Embryonic facial prominence (tissue), 1 donor: ENCODE results near the gene DDN.

Experiments
- DNase-seq: peaks from one replicate; pipeline ENCODE4 v3.0.0-alpha.2; 2016; ENCODE audit errors: extremely low spot score

Gene DDN

DNA sequence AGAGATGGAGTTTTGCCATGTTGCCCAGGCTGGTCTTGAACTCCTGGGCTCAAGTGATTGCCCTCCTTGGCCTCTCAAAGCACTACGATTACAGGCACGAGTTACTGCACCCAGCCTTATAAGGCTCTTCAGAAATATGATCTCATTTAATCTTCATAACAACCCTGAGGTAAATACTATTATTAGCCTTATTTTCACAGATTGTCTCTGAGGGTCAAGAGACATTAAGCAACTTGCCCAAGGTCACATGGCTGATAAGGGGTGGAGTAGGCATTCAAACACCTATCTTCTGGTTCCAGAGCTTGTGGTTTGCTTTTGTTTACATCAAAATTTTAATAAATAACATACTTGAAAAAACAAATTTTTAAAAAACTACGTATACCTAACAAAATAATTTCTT, 14.3 kb upstream of the DDN start:
- DNase-seq, result no peak

- DNase-seq, result no peak
These were observed 13.6 kb upstream of the DDN start for GRCh38 chr12:49012739-49013138.

DNA sequence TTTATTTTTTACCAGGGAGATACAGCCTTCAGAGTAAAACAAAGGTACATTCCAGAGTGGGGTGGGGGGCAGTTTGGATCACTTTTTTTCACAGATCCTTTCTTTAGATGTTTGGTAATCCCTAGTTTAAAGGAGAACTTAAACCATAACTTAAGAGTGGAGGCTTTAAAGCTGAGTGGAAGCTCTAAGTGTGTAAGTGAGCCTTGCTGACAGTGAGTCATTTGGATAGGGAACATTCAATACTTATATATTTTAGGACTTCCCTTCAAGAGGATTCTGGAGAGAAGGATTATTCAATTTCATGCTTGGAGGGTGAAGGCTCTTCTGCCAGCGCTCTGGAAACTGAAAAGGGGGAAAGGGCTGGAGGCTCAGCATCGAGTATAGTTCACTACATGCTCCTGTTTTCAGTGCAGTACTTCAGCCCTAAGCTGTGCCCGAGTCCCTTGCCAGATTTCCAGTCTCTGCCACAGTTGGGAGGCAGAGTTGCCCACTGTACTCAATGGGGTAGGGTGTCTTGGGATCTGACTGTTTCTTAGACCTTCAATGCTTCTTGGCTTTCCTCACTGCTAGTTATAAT, 11.0 kb upstream of the DDN start:
- no peak for DNase-seq

- no peak for DNase-seq
These were observed 9.8 kb upstream of the DDN start for GRCh38 chr12:49008943-49009342.

DNA sequence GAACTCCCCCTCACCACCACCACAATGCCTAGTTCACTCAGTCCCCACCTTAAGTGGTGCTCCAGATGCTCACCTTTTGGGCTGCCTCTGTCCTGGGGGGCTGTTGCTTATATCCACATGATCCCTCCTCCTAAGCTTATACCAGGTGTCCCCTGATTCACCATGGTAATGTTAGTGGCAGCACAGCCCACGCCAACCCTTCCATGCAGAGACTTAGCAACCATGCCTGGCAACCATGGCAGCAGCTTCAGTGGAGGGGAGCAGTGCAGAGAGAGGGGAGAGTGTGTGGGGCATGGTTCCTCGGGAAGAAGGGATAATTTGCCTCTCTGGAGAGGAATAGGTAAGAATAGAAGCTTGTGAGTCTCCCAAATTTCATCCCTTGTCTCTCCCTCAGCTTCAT, 1.2 kb upstream of the DDN start:
- no peak for DNase-seq

DNA sequence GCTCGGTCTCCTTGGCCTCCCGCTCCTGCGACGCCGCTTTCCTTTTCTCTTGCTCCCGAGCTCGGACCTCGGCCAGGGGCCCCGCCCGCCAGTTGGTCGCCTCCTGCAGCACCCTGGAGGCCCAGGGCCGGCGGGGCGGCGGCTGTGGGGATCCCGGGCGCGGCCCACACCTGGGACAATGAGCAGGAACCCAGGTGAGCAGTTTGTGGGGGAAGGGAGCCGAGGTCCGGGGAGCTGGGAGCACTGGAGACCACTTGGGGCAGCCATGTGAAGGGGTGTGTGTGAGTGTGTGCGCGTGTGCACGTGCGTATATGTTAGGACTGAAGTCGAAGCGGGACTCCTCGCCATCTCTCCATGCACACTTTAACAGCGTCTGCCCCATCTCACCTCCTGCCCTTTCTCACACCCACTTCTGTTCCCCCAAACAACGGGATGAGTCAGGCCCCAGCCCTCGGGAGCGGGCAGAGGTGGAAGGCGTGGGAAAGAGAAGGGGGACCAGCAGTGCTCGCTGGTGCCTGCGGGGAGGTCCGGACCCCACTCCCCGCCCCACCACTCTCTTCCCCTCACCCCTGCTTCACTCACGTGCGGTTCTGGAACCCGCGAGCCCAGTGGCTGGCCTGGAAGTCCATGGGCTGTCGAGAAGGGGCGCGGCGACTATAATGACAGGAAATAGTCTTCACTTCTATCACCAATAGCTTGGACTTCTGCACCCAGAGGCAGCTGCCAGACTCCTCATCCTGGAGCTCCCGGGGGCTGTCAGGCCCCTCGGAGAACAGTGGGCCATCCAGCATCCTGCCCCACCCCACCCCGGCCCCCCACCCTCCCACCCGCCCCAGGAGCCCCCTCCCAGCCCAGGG, 450 bp downstream of the DDN start:
- no peak for DNase-seq

DNA sequence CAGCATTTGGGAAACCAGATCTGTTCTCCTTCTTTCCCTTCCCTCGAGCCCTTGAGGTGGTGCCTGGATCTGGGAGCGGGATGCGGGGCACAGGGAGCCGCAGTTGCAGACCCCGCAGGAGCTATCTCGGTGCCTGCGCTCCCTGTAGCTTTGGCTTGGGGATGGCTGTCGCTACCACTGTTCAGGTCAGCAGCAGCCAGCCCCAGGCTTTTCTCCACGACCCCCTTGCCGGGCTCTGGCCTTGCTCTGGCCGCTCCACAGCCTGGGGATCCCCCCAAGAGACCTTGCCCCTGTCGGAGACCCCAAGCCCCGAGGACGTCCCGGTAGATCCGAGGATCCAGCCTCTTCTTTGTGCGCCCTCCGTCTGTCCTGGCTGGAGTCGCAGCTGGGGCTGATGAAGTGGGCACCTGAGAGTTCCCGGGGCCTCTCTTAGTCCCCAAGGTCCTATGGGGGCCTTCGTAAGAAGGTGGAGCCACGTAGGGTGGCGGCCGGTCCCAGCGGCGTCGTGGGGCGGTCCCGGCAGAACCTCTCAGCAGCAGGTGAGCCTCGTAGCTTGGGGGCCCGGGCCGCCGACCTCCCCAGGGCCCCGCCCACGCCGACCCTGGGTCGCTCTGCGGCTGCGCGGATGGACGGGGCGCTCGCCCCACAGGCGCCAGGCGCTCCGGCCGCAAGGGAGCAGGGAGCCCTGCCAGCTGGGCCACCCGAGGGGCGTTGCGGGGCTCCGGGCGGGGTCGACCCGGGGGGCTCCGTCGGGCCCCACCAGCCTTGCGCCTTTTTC, 1.3 kb downstream of the DDN start:
- no peak for DNase-seq

GRCh38 chr12:48996794-48997718, 2.1 kb downstream of the DDN start:
- DNase-seq, result peak; percentile 64

DNA sequence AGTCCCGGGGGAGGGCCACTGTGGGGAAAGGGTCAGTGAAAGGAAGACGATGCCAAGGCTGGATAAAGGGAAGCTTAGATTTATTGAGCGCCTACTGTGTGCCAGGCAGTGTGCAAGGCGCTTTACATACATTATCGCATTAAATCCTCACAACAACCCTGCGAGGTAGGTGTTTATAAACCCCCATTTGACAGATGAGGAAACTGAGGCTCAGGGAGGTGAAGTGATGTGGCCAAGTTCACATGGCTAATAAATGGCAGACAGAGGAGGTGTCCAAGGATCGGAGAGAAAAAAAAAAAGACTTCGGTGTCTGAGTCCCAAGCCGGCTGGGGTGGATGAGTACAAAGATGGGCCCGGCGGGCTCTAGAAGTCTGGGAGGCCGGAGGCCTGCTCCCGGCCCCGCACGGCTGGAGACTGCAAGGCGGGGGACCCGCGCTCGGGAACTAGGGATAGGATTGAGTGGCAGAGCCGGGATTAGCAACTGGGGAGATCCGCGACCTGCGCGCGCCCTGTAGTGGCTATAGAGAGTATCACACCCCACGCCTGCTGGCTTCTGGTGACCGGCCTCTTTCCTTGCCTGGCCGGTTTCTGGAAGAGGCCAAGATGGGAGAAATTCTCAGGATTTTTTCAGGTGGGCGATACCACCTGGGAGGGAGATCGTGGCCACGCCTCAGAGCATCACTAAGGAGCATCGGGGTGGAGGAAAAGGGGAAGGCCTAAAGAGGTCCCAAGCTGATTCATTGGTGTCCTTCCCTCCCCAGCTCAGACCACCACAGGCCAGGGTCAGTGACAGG, 3.9 kb downstream of the DDN start:
- DNase-seq, result peak; percentile 60

- no peak for DNase-seq
These were observed 4.7 kb downstream of the DDN start for GRCh38 chr12:48994224-48995085.

DNA sequence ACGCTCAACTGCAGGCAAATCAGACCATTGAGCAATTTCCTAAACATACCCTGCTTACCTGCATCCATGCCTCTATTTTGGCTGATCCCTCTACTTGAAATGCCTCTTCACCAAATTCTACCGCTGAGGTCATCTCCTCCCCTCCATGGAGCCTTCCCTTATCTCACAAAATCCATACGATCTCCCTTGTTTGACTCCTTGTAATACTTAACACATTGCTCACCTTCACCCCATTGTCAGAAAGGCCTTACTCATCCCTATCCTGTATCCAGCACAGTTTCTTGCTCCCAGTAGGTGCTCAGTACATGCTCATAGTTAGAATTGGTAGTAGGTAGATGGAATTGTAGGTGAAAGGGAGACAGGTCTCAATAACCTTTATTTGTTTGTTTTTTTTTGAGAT, 5.4 kb downstream of the DDN start:
- no peak for DNase-seq

DNA sequence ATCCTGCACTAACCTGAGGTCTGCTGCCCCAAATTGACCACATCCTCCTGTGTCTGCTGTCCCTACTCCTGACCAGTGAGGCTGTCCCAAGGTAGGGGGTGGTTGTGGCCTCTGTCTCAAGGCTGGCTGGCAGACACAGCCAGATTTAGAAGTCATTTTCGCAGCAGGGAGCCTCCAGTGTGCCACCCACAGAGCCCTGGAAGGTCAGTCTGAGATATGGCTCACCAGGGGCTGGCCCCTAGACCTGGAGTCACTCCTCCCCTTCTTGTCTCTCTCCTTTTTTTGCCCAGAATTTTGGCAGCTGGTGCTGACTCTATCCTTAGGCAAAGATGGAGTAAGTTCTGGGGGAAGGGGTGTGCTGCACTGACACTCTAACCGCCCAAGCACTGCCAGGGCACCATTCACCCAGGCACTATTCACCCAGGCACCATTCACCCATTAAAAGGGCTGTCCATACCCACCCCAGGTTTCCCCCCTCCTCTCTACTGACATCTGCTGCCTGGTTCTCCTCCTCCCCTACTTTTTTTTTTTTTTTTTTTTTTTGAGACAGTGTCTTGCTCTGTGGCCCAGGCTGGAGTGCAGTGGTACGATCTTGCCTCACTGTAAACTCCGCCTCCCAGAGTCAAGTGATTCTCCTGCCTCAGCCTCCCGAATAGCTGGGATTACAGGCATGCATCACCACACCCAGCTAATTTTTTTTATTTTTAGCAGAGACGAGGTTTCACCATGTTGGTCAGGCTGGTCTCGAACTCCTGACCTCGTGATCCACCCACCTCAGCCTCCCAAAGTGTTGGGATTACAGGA, 7.7 kb downstream of the DDN start:
- DNase-seq, result no peak

GRCh38 chr12:48990552-48990951, 8.6 kb downstream of the DDN start:
- no peak for DNase-seq

- no peak for DNase-seq
These were observed 11.0 kb downstream of the DDN start for GRCh38 chr12:48988030-48988649.

- no peak for DNase-seq
These were observed 12.4 kb downstream of the DDN start for GRCh38 chr12:48986720-48987291.

DNA sequence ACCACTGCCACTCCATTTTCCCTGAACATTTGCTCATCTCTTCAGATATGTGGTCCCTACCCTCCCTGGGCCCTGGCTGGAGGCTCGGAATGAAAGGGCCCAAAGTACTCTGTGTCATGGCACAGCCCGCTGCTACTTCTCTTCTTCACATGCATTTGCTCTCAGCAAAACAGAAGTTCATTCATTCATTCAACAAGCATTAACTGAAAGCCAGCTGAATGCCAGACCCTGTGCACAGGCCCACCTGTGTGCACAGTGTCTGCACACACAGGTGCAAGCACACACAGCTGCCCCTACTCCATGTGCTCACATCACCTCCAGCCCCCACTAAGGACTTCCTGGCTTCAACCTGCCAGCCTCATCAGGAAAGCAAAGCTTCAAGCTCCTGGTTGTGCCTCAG, 13.3 kb downstream of the DDN start:
- no peak for DNase-seq

GRCh38 chr12:48985475-48985897, 13.7 kb downstream of the DDN start:
- DNase-seq, result no peak

DNA sequence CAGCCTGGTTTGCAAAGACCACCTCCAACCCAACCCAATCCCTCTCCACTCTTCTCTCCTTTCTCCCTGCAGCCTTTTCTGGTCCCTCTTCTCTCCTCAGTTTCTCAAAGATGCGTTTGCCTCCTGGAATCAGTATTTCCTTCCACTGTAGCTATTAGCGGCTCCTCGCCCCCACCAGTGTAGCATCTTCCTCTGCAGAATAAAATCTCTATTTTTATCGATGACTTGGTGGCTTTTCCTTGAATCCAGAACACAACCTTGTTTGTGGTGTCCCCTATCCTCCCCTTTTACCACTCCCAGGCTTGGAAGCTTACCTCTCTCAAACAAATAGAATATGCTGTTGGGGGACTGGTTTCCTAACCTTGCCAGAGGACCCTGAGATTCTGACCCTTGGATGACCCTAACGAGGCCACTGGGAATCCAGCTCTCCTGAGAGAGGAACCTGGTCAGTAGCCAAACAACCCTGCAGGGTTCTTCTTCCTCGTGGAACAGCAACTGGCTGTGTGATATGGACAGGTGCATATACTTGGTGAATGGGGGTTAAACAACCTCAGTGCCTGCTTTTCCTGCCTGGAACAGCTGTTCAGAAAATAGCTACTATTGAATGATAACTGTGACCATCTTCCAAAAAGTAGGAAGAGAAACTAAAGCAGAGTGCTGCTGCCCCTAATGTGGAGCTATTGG, 16.6 kb downstream of the DDN start:
- no peak for DNase-seq
